Left kidney (tissue), 8 donors: Measurements from ENCODE around the gene GLIPR1. TPM values are rescaled to one million over a fixed set of nuclear protein-coding genes. Genes with fewer than 3 reads are reported as not detected.
"Not testable (repeated sequence)": the region's sequence is repeated elsewhere in the genome, so short reads cannot be mapped to it uniquely, and the experiment has no call there.

Source experiments
- DNase-seq: peaks from one replicate; pipeline ENCODE4 v3.0.0-alpha.2; 2013
- long read RNA-seq, 8 donors: transcript quantifications; one replicate each; lab custom pipeline, GENCODE V29; 2026
- polyA plus RNA-seq: library from polyadenylated mRNA; unstranded; fragments of 120-200 nt; gene quantifications from one replicate; pipeline ENCODE4 v1.2.1, GENCODE V29; 2013; ENCODE audit not compliant: insufficient read length

GLIPR1 gene
- 19.4 TPM for polyA plus RNA-seq
- long read RNA-seq, donor 1, full-length matches to known transcripts, result 5 of 60 reads
- long read RNA-seq, donor 1, partial matches to known transcripts, result 21 of 60 reads
- long read RNA-seq, donor 1, other reads (novel, unspliced or antisense), result 34 of 60 reads
- long read RNA-seq, donor 2, full-length matches to known transcripts, result 3 of 93 reads
- long read RNA-seq, donor 2, partial matches to known transcripts, result 68 of 93 reads
- long read RNA-seq, donor 2, other reads (novel, unspliced or antisense), result 22 of 93 reads
- long read RNA-seq, donor 3, full-length matches to known transcripts, result 3 of 3 reads
- long read RNA-seq, donor 3, partial matches to known transcripts, result 0 of 3 reads
- long read RNA-seq, donor 3, other reads (novel, unspliced or antisense), result 0 of 3 reads
- long read RNA-seq, donor 4, result 0 reads
- long read RNA-seq, donor 5, full-length matches to known transcripts, result 6 of 115 reads
- long read RNA-seq, donor 5, partial matches to known transcripts, result 72 of 115 reads
- long read RNA-seq, donor 5, other reads (novel, unspliced or antisense), result 37 of 115 reads
- long read RNA-seq, donor 6, full-length matches to known transcripts, result 6 of 6 reads
- long read RNA-seq, donor 6, partial matches to known transcripts, result 0 of 6 reads
- long read RNA-seq, donor 6, other reads (novel, unspliced or antisense), result 0 of 6 reads
- long read RNA-seq, donor 7, full-length matches to known transcripts, result 6 of 177 reads
- long read RNA-seq, donor 7, partial matches to known transcripts, result 171 of 177 reads
- long read RNA-seq, donor 7, other reads (novel, unspliced or antisense), result 0 of 177 reads
- long read RNA-seq, donor 8, result 0 reads

- DNase-seq, result peak; percentile 39
Observed at GRCh38 chr12:75480469-75480949, at the start of gene GLIPR1. Gene GLIPR1, plus strand, starts transcription at chr12:75480755. Its CDS starts 126 bp downstream, at chr12:75480881.

GRCh38 chr12:75432924-75433323 is 47.6 kb upstream of the GLIPR1 start:
- no peak for DNase-seq

- DNase-seq, result no peak
Observed at GRCh38 chr12:75437564-75437963, 43.0 kb upstream of the GLIPR1 start.

DNA sequence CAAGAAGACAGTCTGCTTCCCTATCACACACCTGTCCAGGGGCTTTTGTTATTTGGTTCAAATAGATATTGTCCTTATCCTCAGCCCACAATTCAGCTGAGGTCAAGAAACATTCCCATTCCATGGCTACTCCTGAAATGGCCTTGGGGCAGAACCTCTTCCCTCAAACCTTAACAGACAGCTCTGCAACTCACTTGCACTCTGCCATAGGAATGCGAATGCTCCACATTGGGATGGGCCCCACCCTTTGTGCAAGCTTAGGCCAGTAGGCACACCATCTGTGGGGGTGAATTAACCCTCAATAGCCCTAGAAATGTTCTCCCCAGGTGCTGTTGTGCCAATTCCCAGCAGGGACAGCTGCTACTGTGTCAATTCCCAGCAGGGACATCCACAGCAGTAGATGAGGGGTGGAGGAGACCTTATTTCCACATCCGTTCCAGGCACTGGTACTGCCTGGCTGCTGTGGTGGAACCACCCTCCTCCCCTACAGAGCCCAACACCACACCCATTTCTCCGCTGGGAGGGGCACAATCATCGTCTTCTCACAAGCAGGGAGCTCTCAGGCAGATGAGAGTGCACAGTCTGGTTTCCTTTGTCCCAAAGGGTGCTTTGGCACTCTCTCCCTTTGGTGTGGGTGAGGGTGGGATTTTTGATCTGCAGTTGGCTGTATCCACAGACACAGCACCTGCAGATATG is 42.3 kb upstream of the GLIPR1 start:
- DNase-seq, result no peak

GRCh38 chr12:75439048-75439447 is 41.5 kb upstream of the GLIPR1 start:
- no peak for DNase-seq

DNA sequence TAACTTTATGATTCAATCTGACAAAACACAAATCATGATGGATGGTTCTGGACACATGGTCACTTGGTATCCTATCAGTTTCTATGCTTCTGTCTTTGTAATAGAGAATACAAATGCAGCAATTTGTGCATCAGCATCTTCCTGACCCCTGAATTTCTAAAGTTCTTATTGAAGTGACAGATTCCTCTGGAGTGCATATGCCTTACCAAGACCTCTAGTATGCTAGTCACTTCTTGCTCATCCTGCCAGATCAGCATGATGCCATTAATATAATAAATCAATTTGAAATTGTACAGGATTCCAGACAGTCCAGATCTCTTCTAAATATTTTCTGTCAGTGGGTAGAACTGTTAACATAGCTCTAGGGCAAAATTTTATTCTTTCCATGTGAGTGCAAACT is 40.6 kb upstream of the GLIPR1 start:
- DNase-seq, result no peak

DNA sequence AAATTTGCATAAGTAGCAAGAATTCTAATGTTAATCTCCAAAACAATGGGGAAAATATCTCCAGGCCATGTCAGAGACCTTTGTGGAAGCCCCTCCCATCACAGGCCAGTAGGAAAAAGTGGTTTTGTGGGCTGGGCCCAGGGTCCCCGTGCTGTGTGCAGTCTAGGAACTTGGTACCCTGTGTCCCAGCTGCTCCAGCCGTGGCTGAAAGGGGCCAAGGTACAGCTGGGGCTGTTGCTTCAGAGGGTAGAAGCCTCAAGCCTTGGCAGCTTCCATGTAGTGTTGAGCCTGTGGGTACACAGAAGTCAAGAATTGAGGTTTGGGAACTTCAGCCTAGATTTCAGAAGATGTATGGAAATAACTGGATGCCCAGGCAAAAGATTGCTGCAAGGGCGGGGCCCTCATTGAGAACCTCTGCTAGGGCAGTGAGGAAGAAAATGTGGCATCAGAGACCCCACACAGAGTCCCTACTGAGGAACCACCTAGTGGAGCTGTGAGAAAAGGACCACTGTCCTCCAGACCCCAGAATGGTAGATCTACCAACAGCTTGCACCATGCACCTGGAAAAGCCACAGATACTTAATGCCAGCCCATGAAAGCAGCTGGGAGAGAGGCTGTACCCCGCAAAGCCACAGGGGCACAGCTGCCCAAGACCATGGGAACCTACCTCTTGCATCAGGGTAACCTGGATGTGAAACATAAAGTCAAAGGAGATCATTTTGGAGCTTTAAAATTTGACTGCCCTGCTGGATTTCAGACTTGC is 38.7 kb upstream of the GLIPR1 start:
- not testable (repeated sequence) for DNase-seq

DNA sequence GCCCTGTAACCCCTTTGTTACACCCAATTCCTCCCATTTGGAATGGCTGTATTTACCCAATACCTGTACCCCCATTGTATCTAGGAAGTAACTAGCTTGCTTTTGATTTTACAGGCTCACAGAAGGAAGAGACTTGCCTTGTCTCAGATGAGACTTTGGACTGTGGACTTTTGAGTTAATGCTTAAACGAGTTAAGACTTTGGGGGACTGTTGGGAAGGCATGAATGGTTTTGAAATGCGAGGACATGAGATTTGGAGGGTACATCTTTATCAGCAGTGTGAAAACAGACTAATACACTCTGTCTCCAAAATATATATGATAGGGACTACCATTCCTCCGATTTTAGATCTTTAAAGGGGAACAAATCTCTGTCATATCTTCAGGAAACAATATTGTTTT is 38.1 kb upstream of the GLIPR1 start:
- DNase-seq, result not testable (repeated sequence)

DNA sequence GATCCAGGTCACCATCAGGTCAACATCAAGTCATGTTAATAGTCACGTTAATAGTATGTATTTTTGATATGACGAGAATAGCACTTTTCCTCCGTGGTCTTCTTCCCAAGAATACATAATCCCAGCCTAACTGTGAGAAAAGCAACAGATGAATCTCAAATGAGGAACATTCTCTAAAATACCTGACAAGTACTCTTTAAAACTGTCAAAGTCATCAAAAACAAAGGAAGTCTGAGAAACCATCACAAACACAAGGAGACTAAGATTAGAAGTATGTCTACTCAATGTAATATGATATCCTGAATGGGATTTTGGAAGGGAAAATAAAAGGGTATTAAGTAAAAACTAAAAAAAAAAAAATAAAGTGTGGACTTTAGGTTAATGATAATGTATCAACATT is 36.8 kb upstream of the GLIPR1 start:
- DNase-seq, result no peak

DNA sequence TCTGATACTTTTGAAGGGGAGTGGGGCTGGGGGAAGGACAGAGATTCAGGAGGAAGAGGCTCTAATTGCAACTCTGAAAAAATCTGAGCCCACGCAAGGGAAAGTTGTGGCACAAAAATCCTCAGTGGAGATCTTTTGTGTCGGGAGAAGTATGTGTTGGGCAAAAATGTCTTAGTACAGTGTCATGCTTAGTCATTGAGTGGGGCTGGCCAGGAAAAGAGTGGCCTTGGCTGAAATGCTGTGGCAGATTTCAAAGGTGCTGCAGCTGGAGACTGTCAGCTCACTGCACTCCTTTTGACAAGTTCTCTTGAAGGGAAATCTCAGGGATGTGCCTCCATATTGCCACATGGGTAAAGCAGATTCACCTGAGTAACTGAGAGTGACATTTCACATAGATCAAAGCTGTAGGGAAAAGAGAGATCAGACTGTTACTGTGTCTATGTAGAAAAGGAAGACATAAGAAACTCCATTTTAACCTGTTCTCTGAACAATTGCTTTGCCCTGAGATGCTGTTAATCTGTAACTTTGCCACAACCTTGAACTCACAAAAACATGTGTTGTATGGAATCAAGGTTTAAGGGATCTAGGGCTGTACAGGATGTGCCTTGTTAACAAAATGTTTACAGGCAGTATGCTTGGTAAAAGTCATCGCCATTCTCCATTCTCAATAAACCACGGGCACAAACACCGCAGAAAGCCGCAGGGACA is 36.0 kb upstream of the GLIPR1 start:
- no peak for DNase-seq

DNA sequence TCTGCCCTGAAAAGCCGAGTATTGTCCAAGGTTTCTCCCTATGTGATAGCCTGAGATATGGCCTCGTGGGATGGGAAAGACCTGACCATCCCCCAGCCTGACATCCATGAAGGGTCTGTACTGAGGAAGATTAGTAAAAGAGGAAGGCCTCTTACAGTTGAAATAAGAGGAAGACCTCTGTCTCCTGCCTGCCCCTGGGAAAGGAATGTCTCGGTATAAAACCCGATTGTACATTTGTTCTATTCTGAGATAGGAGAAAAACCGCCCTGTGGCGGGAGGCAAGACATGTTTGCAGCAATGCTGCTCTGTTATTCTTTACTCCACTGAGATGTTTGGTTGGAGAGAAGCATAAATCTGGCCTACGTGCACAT is 35.4 kb upstream of the GLIPR1 start:
- DNase-seq, result not testable (repeated sequence)

GRCh38 chr12:75446857-75447256 is 33.7 kb upstream of the GLIPR1 start:
- no peak for DNase-seq

DNA sequence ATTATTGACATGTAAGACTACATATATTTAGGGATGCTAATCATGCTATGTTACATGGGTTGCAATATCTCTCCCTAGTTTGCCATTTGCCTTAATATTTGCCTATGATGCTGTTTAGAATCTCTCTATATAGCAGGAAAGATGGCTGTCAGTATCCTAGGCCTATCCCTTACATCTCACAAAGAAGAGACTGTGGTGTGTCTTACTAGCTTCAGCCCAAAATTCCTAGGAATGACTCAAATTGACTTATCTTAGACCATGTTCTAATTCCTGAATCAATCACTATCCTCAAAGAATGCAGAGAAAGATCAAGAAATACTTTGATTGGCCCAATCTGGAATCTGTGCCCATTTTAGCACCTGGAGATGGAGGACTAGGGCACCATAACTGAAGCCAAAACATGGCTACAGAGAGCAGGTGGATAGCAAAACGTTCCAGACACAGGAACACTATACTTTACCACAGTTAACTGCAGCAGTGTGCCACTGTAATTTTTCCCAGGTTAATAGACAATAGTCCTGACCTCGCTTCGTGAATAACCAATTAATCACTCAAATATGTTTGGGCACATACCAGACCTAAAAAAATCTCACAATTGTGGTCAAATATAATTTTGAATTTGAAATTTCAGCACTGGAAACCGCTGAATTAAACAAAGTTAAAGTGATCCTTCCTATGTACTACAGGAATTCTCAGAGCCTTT is 32.7 kb upstream of the GLIPR1 start:
- DNase-seq, result no peak

DNA sequence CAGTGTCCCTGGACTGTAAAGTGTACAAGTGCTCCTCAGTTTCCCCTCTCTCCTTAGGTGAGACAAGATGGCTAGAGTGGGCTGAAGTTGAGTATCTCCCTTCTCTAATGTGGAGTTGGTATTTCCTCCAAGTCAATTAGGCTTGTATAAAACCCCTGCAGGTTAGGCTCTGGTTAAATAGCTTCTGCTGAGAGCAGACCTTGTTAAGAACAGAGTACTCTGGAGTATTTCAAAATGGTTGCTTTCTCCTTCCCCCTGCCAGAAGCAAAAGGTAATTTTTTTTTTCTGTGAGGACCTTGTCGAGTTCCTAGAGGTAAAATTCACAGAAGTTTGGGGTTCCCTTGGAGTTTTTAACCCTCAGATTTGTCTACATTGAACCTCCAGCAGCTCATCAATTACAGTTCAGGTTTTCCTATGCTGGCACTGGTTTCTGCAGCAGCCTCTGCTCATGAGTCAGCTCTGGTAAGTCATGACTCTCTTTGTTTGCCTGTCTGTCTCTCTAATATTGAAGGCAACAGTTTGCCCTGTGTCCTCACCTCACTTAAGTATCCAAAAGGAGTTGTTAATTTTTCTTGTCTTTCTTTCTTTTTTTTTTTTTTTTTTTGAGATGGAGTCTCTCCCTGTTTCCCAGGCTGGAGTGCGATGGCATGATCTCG is 27.8 kb upstream of the GLIPR1 start:
- no peak for DNase-seq

- no peak for DNase-seq
Observed at GRCh38 chr12:75455839-75456238, 24.7 kb upstream of the GLIPR1 start.

DNA sequence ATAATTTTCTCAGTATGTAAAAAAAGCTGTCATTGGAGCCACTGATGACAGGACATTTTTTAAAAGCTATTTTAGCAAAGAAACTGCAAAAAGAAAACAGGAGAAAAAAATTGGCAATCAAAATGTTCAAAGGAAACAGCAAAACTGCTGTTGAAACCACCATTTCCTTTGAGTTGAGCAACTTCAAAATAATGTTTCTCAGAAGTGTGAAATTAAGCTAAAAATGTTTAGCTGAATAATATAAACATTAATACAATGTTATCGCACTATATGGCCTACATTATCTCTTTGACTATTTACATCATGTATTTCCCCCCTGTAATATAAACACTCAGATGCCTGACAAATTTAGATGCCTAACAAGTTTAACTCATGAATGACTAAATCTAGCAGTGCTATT is 23.4 kb upstream of the GLIPR1 start:
- DNase-seq, result no peak

DNA sequence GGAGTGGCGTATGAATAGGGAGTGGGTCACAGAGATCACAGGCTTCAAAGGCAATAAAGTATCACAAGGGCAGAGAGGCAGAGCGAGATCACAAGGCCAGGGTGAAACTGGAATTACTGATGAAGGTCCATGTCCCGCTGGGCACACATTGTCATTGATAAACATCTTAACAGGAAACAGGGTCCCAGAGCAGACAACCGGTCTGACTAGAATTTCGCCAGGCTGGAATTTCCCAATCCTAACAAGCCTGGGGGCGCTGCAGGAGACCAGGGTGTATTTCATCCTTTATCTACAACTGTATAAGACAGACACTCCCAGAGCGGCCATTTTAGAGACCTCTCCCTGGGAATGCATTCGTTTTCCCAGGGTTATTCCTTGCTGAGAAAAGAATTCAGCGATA is 22.7 kb upstream of the GLIPR1 start:
- DNase-seq, result not testable (repeated sequence)

- DNase-seq, result no peak
Observed at GRCh38 chr12:75459755-75460154, 20.8 kb upstream of the GLIPR1 start.

DNA sequence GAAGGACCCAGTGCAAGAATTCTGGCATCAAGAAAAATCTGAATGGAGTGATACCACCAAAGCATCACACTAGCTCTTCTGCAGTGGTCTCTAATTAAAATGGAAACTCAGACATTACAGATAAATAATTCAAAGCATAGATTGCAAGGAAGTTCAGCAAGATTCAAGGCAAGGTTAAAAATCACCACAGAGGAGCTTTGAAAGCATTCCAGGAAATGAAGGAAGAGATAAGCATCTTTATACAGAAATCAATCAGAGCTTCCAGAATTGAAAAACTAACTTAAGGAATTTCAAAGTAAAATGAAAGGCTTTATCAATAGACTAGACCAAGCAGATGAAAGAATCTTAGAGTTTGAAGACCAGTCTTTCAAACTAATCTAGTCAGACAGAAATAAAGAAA is 20.4 kb upstream of the GLIPR1 start:
- no peak for DNase-seq
